Measurements from ENCODE around the gene L3MBTL4.

L3MBTL4 gene

GRCh38 chr18:5998907-5999306 lies 415.8 kb downstream of the L3MBTL4 start:
- ATAC-seq (peak; percentile 81), DNase-seq (no peak)
- Mint-ChIP-seq H3K9me3 (peaks cover 14% of the 10 kb centered on the region in 2 donors), H3K27ac (no peak overlapping the region), H3K4me1 (peaks cover 14% of the 10 kb centered on the region), H3K27me3 (peaks cover 17% of the 10 kb centered on the region), H3K4me3 (no peak overlapping the region)

- Mint-ChIP-seq H3K27me3 (peaks cover 19% of the 10 kb centered on the region), H3K27ac (no peak overlapping the region), H3K4me3 (no peak overlapping the region), H3K9me3 (peaks cover 14% of the 10 kb centered on the region in 2 donors), H3K4me1 (peaks cover 9% of the 10 kb centered on the region)
- DNase-seq (no peak), ATAC-seq (no peak)
These were observed 416.4 kb downstream of the L3MBTL4 start for GRCh38 chr18:5998166-5998881.

- Mint-ChIP-seq H3K4me3 (no peak overlapping the region), H3K27me3 (peaks cover 19% of the 10 kb centered on the region), H3K4me1 (peaks cover 8% of the 10 kb centered on the region), H3K27ac (no peak overlapping the region), H3K9me3 (peaks cover 14% of the 10 kb centered on the region in 2 donors)
- ATAC-seq (no peak), DNase-seq (no peak)
These were observed 417.4 kb downstream of the L3MBTL4 start for GRCh38 chr18:5997361-5997760.

GRCh38 chr18:5995626-5996025 lies 419.1 kb downstream of the L3MBTL4 start:
- Mint-ChIP-seq H3K27ac (no peak overlapping the region), H3K9me3 (peaks cover 14 to 22% of the 10 kb centered on the region in 2 donors), H3K4me3 (no peak overlapping the region), H3K27me3 (peaks cover 19% of the 10 kb centered on the region), H3K4me1 (peaks cover 8% of the 10 kb centered on the region)
- no peak for DNase-seq
- no peak for ATAC-seq

GRCh38 chr18:5993938-5994337 lies 420.8 kb downstream of the L3MBTL4 start:
- Mint-ChIP-seq H3K4me3 (no peak overlapping the region), H3K27me3 (peaks cover 15% of the 10 kb centered on the region), H3K9me3 (peaks cover 2 to 9% of the 10 kb centered on the region in 2 donors), H3K4me1 (peaks cover 4% of the 10 kb centered on the region), H3K27ac (no peak overlapping the region)
- DNase-seq (no peak), ATAC-seq (no peak)

GRCh38 chr18:5992381-5992780 lies 422.3 kb downstream of the L3MBTL4 start:
- Mint-ChIP-seq H3K27me3 (peaks cover 10% of the 10 kb centered on the region), H3K4me1 (no peaks in the 10 kb centered on the region), H3K4me3 (no peak overlapping the region), H3K9me3 (peaks cover 0 to 9% of the 10 kb centered on the region in 2 donors), H3K27ac (no peak overlapping the region)
- DNase-seq: no peak
- ATAC-seq: no peak

GRCh38 chr18:5987249-5987648 lies 427.5 kb downstream of the L3MBTL4 start:
- no peaks in the 10 kb centered on the region for H3K27me3 Mint-ChIP-seq
- DNase-seq (no peak), ATAC-seq (no peak)
- H3K4me1 Mint-ChIP-seq: no peaks in the 10 kb centered on the region
- H3K4me3 Mint-ChIP-seq: no peak overlapping the region
- peaks cover 0 to 9% of the 10 kb centered on the region in 2 donors for H3K9me3 Mint-ChIP-seq
- H3K27ac Mint-ChIP-seq: no peak overlapping the region

GRCh38 chr18:5986257-5986931 lies 428.3 kb downstream of the L3MBTL4 start:
- ATAC-seq (no peak), DNase-seq (no peak)
- peaks cover 0 to 5% of the 10 kb centered on the region in 2 donors for H3K9me3 Mint-ChIP-seq
- H3K4me3 Mint-ChIP-seq: no peak overlapping the region
- H3K27me3 Mint-ChIP-seq: no peaks in the 10 kb centered on the region
- no peaks in the 10 kb centered on the region for H3K4me1 Mint-ChIP-seq
- no peak overlapping the region for H3K27ac Mint-ChIP-seq

- Mint-ChIP-seq H3K27me3 (no peaks in the 10 kb centered on the region), H3K4me3 (no peak overlapping the region), H3K4me1 (peaks cover 8% of the 10 kb centered on the region), H3K9me3 (no peaks in the 10 kb centered on the region), H3K27ac (no peak overlapping the region)
- DNase-seq (no peak), ATAC-seq (no peak)
These were observed 430.5 kb downstream of the L3MBTL4 start for GRCh38 chr18:5984245-5984644.

- Mint-ChIP-seq H3K27me3 (no peaks in the 10 kb centered on the region), H3K9me3 (no peaks in the 10 kb centered on the region), H3K4me3 (no peak overlapping the region), H3K27ac (no peak overlapping the region), H3K4me1 (peaks cover 8% of the 10 kb centered on the region)
- ATAC-seq (no peak), DNase-seq (no peak)
These were observed 431.2 kb downstream of the L3MBTL4 start for GRCh38 chr18:5983488-5983887.

GRCh38 chr18:5982332-5982731 lies 432.4 kb downstream of the L3MBTL4 start:
- no peak for ATAC-seq
- Mint-ChIP-seq H3K4me3 (no peak overlapping the region), H3K4me1 (peaks cover 8% of the 10 kb centered on the region), H3K9me3 (no peaks in the 10 kb centered on the region), H3K27me3 (no peaks in the 10 kb centered on the region), H3K27ac (peak overlapping the region in 1 of 2 donors; percentile 54)
- no peak for DNase-seq

GRCh38 chr18:5980721-5981120 lies 434.0 kb downstream of the L3MBTL4 start:
- Mint-ChIP-seq H3K27ac (no peak overlapping the region), H3K9me3 (no peaks in the 10 kb centered on the region), H3K4me3 (no peak overlapping the region), H3K27me3 (no peaks in the 10 kb centered on the region), H3K4me1 (peaks cover 9% of the 10 kb centered on the region)
- DNase-seq: no peak
- no peak for ATAC-seq

GRCh38 chr18:5979971-5980457 lies 434.7 kb downstream of the L3MBTL4 start:
- peak; percentile 63 for ATAC-seq
- Mint-ChIP-seq H3K27me3 (no peaks in the 10 kb centered on the region), H3K27ac (peak overlapping the region in 1 of 2 donors; percentile 76), H3K4me3 (no peak overlapping the region), H3K4me1 (peaks cover 17% of the 10 kb centered on the region), H3K9me3 (no peaks in the 10 kb centered on the region)
- no peak for DNase-seq

GRCh38 chr18:5979176-5979888 lies 435.4 kb downstream of the L3MBTL4 start:
- Mint-ChIP-seq H3K27me3 (no peaks in the 10 kb centered on the region), H3K27ac (no peak overlapping the region), H3K9me3 (no peaks in the 10 kb centered on the region), H3K4me1 (peaks cover 23% of the 10 kb centered on the region), H3K4me3 (no peak overlapping the region)
- DNase-seq: no peak
- ATAC-seq: peak; percentile 12

- DNase-seq: no peak
- no peak for ATAC-seq
- Mint-ChIP-seq H3K4me1 (peaks cover 23% of the 10 kb centered on the region), H3K9me3 (no peaks in the 10 kb centered on the region), H3K27me3 (no peaks in the 10 kb centered on the region), H3K27ac (no peak overlapping the region), H3K4me3 (no peak overlapping the region)
These were observed 437.7 kb downstream of the L3MBTL4 start for GRCh38 chr18:5977022-5977421.

Data from stimulated activated naive CD8-positive, alpha-beta T cell treated with anti-CD3 and anti-CD28 coated beads, Interleukin-15, amount 100 ng/mL, for 72 hours (primary cell).